Caco-2 (cell line): Measurements from ENCODE around the gene CLEC2D. TPM values are rescaled to one million over a fixed set of nuclear protein-coding genes. Genes with fewer than 3 reads are reported as not detected.
A peak's percentile ranks its signal among the peaks of the same experiment; 100 is the strongest.

ENCODE experiments used
- BruUV-seq: library from RNA; stranded (reverse); fragments of 400-500 nt; replicated peaks from 2 replicates; lab custom pipeline; 2021; lab: Mats Ljungman, UMichigan
- CTCF ChIA-PET: fragments of 300-600 bp; sonication (Branson Sonifier 250); formaldehyde crosslinking; loops from one replicate; lab custom pipeline; 2022; ENCODE audit warnings: antibody characterized with exemption; lab: Charles Lee
- POLR2A ChIA-PET: fragments of 300-600 bp; sonication (Branson Sonifier 250); formaldehyde crosslinking; loops from one replicate; lab custom pipeline; 2022; ENCODE audit warnings: antibody characterized with exemption; lab: Charles Lee
- DNase-seq, 2 experiments: peaks; one replicate each; pipeline versions ENCODE4 v3.0.0 to v3.0.0-alpha.2; 2020 to 2022
- H3K27me3 ChIP-seq: replicated peaks from 2 replicates; pipeline ENCODE4 v1.6.0; 2011; ENCODE audit warnings: low read length; ENCODE audit not compliant: control insufficient read depth, insufficient read depth
- H3K36me3 ChIP-seq: 2 replicates; pipeline ENCODE4 v1.5.1; 2011; ENCODE audit warnings: low read length; ENCODE audit not compliant: control insufficient read depth, insufficient read depth
- H3K4me1 ChIP-seq: fragments of 250-450 bp; sonication (Bioruptor Pico); 2 replicates; pipeline ENCODE4 v1.5.1; 2020; ENCODE audit warnings: mild to moderate bottlenecking
- H3K4me3 ChIP-seq: 2 replicates; pipeline ENCODE4 v1.5.1; 2011; ENCODE audit warnings: low read depth, mild to moderate bottlenecking, control low read depth, low read length
- H3K9me3 ChIP-seq: fragments of 250-450 bp; sonication (Bioruptor Pico); 2 replicates; pipeline ENCODE4 v1.5.1; 2020; ENCODE audit warnings: mild to moderate bottlenecking, moderate library complexity
- H3K27ac Mint-ChIP-seq: one replicate; pipeline ENCODE4 v1.8.0; 2022; ENCODE audit warnings: mixed read lengths; ENCODE audit not compliant: unreplicated experiment
- H3K27me3 Mint-ChIP-seq: one replicate; pipeline ENCODE4 v1.8.0; 2022; ENCODE audit warnings: mixed read lengths; ENCODE audit not compliant: insufficient read depth, unreplicated experiment
- H3K36me3 Mint-ChIP-seq: one replicate; pipeline ENCODE4 v1.8.0; 2022; ENCODE audit warnings: mild to moderate bottlenecking, mixed read lengths; ENCODE audit not compliant: insufficient read depth, unreplicated experiment
- H3K4me1 Mint-ChIP-seq: one replicate; pipeline ENCODE4 v1.8.0; 2022; ENCODE audit warnings: low read depth, mixed read lengths; ENCODE audit not compliant: unreplicated experiment
- H3K4me3 Mint-ChIP-seq: one replicate; pipeline ENCODE4 v1.8.0; 2022; ENCODE audit warnings: mild to moderate bottlenecking, moderate library complexity, mixed read lengths; ENCODE audit not compliant: unreplicated experiment
- H3K9me3 Mint-ChIP-seq: one replicate; pipeline ENCODE4 v1.8.0; 2022; ENCODE audit warnings: mixed read lengths; ENCODE audit not compliant: unreplicated experiment
- CTCF ChIP-seq, 2 experiments: fragments of 200-600 bp in 1 of 2; IDR thresholded peaks; 1 replicate in 1 of 2; 2 replicates in 1 of 2; pipeline versions ENCODE4 v1.5.1 to v1.8.0; 2011 to 2022; ENCODE audit warnings: antibody characterized with exemption in 1 of 2, control low read depth in 1 of 2, inconsistent platforms in 1 of 2, low read depth in 1 of 2, low read length in 1 of 2, mild to moderate bottlenecking in 1 of 2, moderate library complexity in 1 of 2; ENCODE audit not compliant: insufficient read depth in 1 of 2, severe bottlenecking in 1 of 2, unreplicated experiment in 1 of 2
- intact Hi-C: fragments of 100-400 bp; cut with micrococcal nuclease; formaldehyde crosslinking; loops from one replicate; pipeline ENCODE4 v1.10.0; 2022; ENCODE audit not compliant: unreplicated experiment
- total RNA-seq: library from RNA; stranded (reverse); gene quantifications from 2 replicates; pipeline ENCODE4 v1.2.3, GENCODE V29; 2022

The CLEC2D gene
- total RNA-seq, 1 experiment from 2014 or later: 6.6 TPM

GRCh38 chr12:9648701-9649531, 20.6 kb upstream of the CLEC2D start:
- Histone ChIP-seq H3K4me3 (peak overlapping the region; percentile 51), H3K4me1 (peaks cover 24% of the 10 kb centered on the region), H3K27me3 (no peaks in the 10 kb centered on the region), H3K36me3 (0 out of 2 replicates have a peak, but pooled peaks cover 1% of the 10 kb centered on the region), H3K9me3 (0 out of 2 replicates have a peak, but pooled peaks cover 8% of the 10 kb centered on the region)
- ChIA-PET POLR2A (interaction anchor here (0.6 kb wide), 1 partner anchor 564 kb away, joined by 3 read pairs; the partner anchor contains the start of gene GABARAPL1), CTCF (interaction anchor here (0.5 to 1.8 kb wide), 2 partner anchors 59 to 488 kb away, joined by 3 to 9 read pairs; no protein-coding TSS in a partner anchor)
- Mint-ChIP-seq H3K4me1 (peaks cover 40% of the 10 kb centered on the region), H3K4me3 (peak overlapping the region; percentile 98), H3K27ac (peak overlapping the region; percentile 96), H3K27me3 (no peaks in the 10 kb centered on the region), H3K9me3 (peaks cover 17% of the 10 kb centered on the region), H3K36me3 (peaks cover 10% of the 10 kb centered on the region)
- intact Hi-C loops: loop anchor here (1.0 to 2.0 kb wide), 2 partner anchors 11 to 48 kb away; no protein-coding TSS in a partner anchor
- no peak for DNase-seq
- no peak for TF ChIP-seq CTCF (IDR thresholded peaks at IDR 0.05; ENCODE audit: insufficient read depth in 1 of 2, low read depth in 1 of 2, low read length in 1 of 2, severe bottlenecking in 1 of 2, unreplicated experiment in 1 of 2)
- no TSS peak for BruUV-seq

- Histone ChIP-seq H3K4me3 (peak overlapping the region; percentile 51), H3K9me3 (0 out of 2 replicates have a peak, but pooled peaks cover 3% of the 10 kb centered on the region), H3K36me3 (0 out of 2 replicates have a peak, but pooled peaks cover 1% of the 10 kb centered on the region), H3K4me1 (peaks cover 24% of the 10 kb centered on the region), H3K27me3 (no peaks in the 10 kb centered on the region)
- peaks cover 40% of the 10 kb centered on the region for H3K4me1 Mint-ChIP-seq
- no peak for DNase-seq
- no peaks in the 10 kb centered on the region for H3K27me3 Mint-ChIP-seq
- peak overlapping the region; percentile 98 for H3K4me3 Mint-ChIP-seq
- peaks cover 11% of the 10 kb centered on the region for H3K9me3 Mint-ChIP-seq
- CTCF ChIA-PET: no interaction called here
- intact Hi-C loops: loop anchor here (2.0 kb wide), 1 partner anchor 49 kb away; no protein-coding TSS in a partner anchor
- TF ChIP-seq CTCF (IDR thresholded peaks at IDR 0.05; ENCODE audit: insufficient read depth in 1 of 2, low read depth in 1 of 2, low read length in 1 of 2, severe bottlenecking in 1 of 2, unreplicated experiment in 1 of 2): no peak
- peak overlapping the region; percentile 96 for H3K27ac Mint-ChIP-seq
- H3K36me3 Mint-ChIP-seq: peaks cover 13% of the 10 kb centered on the region
- POLR2A ChIA-PET: no interaction called here
- BruUV-seq: no TSS peak
Observed at GRCh38 chr12:9649532-9649940, 20.0 kb upstream of the CLEC2D start.

GRCh38 chr12:9650151-9650576, 19.3 kb upstream of the CLEC2D start:
- no peaks in the 10 kb centered on the region for H3K27me3 ChIP-seq
- POLR2A ChIA-PET: interaction anchor here (0.6 kb wide), 1 partner anchor 36 kb away, joined by 3 read pairs; no protein-coding TSS in a partner anchor
- peaks cover 24% of the 10 kb centered on the region for H3K4me1 ChIP-seq
- H3K4me3 Mint-ChIP-seq: peak overlapping the region; percentile 98
- H3K4me3 ChIP-seq: no peak overlapping the region
- intact Hi-C loops: no loop called here
- CTCF ChIA-PET: no interaction called here
- H3K9me3 Mint-ChIP-seq: peaks cover 5% of the 10 kb centered on the region
- BruUV-seq: no TSS peak
- peaks cover 40% of the 10 kb centered on the region for H3K4me1 Mint-ChIP-seq
- peaks cover 13% of the 10 kb centered on the region for H3K36me3 Mint-ChIP-seq
- no peak for TF ChIP-seq CTCF (IDR thresholded peaks at IDR 0.05; ENCODE audit: insufficient read depth in 1 of 2, low read depth in 1 of 2, low read length in 1 of 2, severe bottlenecking in 1 of 2, unreplicated experiment in 1 of 2)
- no peaks in the 10 kb centered on the region for H3K9me3 ChIP-seq
- 0 out of 2 replicates have a peak, but pooled peaks cover 1% of the 10 kb centered on the region for H3K36me3 ChIP-seq
- DNase-seq: no peak
- H3K27me3 Mint-ChIP-seq: no peaks in the 10 kb centered on the region
- H3K27ac Mint-ChIP-seq: no peak overlapping the region
